DMS 273 (cell line): ENCODE measurements around the gene KDELR1.
A peak's percentile ranks its signal among the peaks of the same experiment; 100 is the strongest.
"Not testable (repeated sequence)": the region's sequence is repeated elsewhere in the genome, so short reads cannot be mapped to it uniquely, and the experiment has no call there.

Experiments
- DNase-seq: peaks from one replicate; lab custom pipeline; 2025; ENCODE audit not compliant: unreplicated experiment; lab: John Stamatoyannopoulos, UW

Gene KDELR1

GRCh38 chr19:48371771-48372170 is 19.6 kb downstream of the KDELR1 start:
- not testable (repeated sequence) for DNase-seq

- DNase-seq, result no peak
Measured at GRCh38 chr19:48371367-48371766, 20.0 kb downstream of the KDELR1 start.

GRCh38 chr19:48370955-48371354 is 20.4 kb downstream of the KDELR1 start:
- DNase-seq, result peak; percentile 85

GRCh38 chr19:48368936-48369335 is 22.4 kb downstream of the KDELR1 start:
- DNase-seq, result peak; percentile 98

- DNase-seq, result peak; percentile 63
Measured at GRCh38 chr19:48367855-48368254, 23.5 kb downstream of the KDELR1 start.

- no peak for DNase-seq
Measured at GRCh38 chr19:48365602-48366001, 25.7 kb downstream of the KDELR1 start.

GRCh38 chr19:48364598-48365348 is 26.6 kb downstream of the KDELR1 start:
- no peak for DNase-seq

GRCh38 chr19:48363810-48364597 is 27.3 kb downstream of the KDELR1 start, which contains the start of the genes SYNGR4 and TMEM143:
TSS of gene SYNGR4 (plus strand) at chr19:48364367. CDS start at chr19:48365843, 1,476 bp downstream.
TSS of gene TMEM143 (minus strand) at chr19:48363940. CDS start at chr19:48363920, 20 bp downstream.
- DNase-seq, result peak; percentile 99

GRCh38 chr19:48363500-48363809 is 27.9 kb downstream of the KDELR1 start:
- no peak for DNase-seq

- DNase-seq, result peak; percentile 98
Measured at GRCh38 chr19:48362716-48363499, 28.4 kb downstream of the KDELR1 start.

GRCh38 chr19:48361912-48362311 is 29.4 kb downstream of the KDELR1 start:
- DNase-seq, result no peak

GRCh38 chr19:48359123-48359522 is 32.2 kb downstream of the KDELR1 start:
- DNase-seq, result no peak

GRCh38 chr19:48355365-48355954 is 35.9 kb downstream of the KDELR1 start:
- no peak for DNase-seq

- no peak for DNase-seq
Measured at GRCh38 chr19:48354332-48354992, 36.9 kb downstream of the KDELR1 start.

- no peak for DNase-seq
Measured at GRCh38 chr19:48353677-48354076, 37.7 kb downstream of the KDELR1 start.

GRCh38 chr19:48351341-48351752 is 40.0 kb downstream of the KDELR1 start:
- peak; percentile 92 for DNase-seq

- peak; percentile 92 for DNase-seq
Measured at GRCh38 chr19:48350856-48351255, 40.5 kb downstream of the KDELR1 start.

GRCh38 chr19:48348737-48349136 is 42.6 kb downstream of the KDELR1 start:
- DNase-seq, result no peak

GRCh38 chr19:48348045-48348444 is 43.3 kb downstream of the KDELR1 start:
- DNase-seq, result peak; percentile 42

- no peak for DNase-seq
Measured at GRCh38 chr19:48346191-48346590, 45.2 kb downstream of the KDELR1 start.
